Choroid plexus epithelial cell (primary cell): ENCODE data around the gene MAD2L1BP.
"Not testable (repeated sequence)": the region's sequence is repeated elsewhere in the genome, so short reads cannot be mapped to it uniquely, and the experiment has no call there.

Experiments
- DNase-seq: peaks from one replicate; pipeline ENCODE4 v3.0.0-alpha.2; 2010; ENCODE audit warnings: low read depth
- H3K4me3 ChIP-seq: 2 replicates; pipeline ENCODE4 v1.5.1; 2011; ENCODE audit warnings: low read depth, mild to moderate bottlenecking, control low read depth, low read length, moderate library complexity
- CTCF ChIP-seq: conservative IDR thresholded peaks from 2 replicates; pipeline ENCODE4 v1.5.1; 2011; ENCODE audit warnings: low read depth, mild to moderate bottlenecking, control low read depth, inconsistent platforms, low read length, moderate library complexity

Gene MAD2L1BP, protein sequence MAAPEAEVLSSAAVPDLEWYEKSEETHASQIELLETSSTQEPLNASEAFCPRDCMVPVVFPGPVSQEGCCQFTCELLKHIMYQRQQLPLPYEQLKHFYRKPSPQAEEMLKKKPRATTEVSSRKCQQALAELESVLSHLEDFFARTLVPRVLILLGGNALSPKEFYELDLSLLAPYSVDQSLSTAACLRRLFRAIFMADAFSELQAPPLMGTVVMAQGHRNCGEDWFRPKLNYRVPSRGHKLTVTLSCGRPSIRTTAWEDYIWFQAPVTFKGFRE

GRCh38 chr6:43635387-43636307, at the start of gene MAD2L1BP:
Gene MAD2L1BP, plus strand, starts transcription at chr6:43635840. Its CDS starts 36 bp downstream, at chr6:43635876.
- no peak for TF ChIP-seq CTCF
- peak within 1 kb of the TSS; percentile 89 for H3K4me3 ChIP-seq
- DNase-seq = peak; percentile 69

DNA sequence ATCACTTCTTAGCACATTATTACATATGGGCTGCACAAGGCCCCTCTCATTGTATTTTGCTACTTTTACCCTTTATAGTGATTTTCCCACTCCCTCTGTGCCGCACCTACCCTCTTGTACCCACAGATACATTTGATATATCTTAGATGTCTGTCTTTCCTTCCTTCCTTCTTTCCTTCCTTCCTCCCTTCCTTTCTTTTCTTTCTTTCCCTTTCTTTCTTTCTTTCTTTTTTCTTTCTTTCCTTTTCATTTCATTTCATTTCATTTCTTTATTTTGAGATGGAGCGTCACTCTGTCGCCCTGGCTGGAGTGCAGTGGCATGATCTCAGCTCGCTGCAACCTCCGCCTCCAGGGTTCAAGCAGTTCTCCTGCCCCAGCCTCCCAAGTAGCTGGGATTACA, 47.4 kb upstream of the MAD2L1BP start:
- DNase-seq = no peak
- H3K4me3 ChIP-seq = no peak overlapping the region
- no peak for TF ChIP-seq CTCF

GRCh38 chr6:43589564-43589963, 46.1 kb upstream of the MAD2L1BP start:
- not testable (repeated sequence) for DNase-seq, H3K4me3 ChIP-seq

DNA sequence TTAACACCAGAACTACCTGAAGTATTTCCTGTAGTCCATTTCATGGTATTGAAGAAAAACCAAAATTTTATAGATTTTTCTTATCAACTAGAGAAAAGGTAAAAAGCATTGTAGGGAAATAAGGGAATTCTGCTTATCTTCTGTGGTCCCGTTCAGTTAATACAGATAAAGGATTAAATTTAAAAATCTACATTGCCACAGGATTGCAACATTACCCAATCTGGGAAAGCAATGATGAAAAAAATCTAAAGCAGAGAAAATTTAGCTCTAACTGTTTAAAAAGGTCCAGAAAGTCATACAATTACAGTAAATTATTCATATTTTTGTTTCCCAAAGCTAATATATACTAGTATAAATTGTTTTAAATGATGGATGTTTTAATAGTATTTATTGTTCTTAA, 41.7 kb upstream of the MAD2L1BP start:
- DNase-seq = no peak
- no peak for TF ChIP-seq CTCF
- H3K4me3 ChIP-seq = no peak overlapping the region

DNA sequence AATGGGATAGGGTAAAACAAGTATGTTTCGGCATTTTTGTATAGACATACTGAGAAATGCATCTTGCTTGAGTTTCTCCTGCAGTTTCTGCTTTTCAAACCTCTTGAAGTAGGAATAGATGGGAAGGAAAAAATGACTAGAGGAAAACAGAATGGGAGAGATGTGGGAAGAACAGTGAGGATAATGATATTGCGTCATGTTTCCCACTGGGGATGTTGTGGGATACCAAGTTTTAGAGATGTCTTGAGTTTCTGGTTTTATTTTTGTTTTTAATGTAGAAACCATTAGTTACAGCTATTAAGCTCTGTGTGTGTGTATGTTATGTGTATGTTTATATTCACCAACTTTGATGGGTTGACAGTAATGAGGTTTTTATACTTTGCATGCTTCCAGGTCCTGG, 35.0 kb upstream of the MAD2L1BP start:
- TF ChIP-seq CTCF = no peak
- DNase-seq = no peak
- no peak overlapping the region for H3K4me3 ChIP-seq

DNA sequence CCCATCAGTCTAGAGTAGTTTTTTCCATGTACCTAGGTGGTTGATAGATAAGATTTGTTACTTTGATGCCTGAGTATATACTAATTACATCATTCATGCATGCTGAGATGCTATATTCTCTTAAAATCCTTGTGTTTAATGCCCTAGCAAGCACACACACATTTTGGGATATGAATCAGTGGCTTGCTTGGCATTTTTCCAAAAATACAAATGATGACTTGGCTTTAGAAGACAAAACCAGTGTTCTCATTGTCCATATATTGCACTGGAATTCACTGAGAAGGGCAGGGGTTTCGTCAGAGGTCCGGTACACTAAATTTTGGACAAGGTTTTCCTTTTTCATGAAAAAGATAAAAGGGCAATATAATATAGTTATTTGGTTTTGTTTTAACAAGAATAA, 31.5 kb upstream of the MAD2L1BP start:
- no peak overlapping the region for H3K4me3 ChIP-seq
- TF ChIP-seq CTCF = no peak
- DNase-seq = peak; percentile 80

DNA sequence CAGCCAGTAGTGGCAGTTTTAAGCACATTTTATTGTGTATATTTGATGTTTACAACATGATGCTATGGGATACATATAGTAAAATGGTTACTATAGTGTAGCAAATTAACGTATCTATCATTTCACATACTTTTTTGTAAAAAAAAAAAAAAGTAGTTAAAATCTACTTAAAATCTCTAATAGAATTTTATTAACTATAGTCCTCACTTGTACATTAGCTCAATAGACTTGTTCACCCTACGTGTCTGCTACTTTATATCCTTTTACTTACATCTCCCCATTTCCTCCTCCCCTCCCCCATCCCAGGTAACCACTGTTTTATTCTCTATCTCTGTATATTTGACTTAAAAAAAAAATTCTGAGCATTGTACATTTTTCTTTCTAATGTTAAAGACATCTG, 29.6 kb upstream of the MAD2L1BP start:
- DNase-seq = no peak
- no peak for TF ChIP-seq CTCF
- H3K4me3 ChIP-seq = no peak overlapping the region
